ENCODE data around the gene INTS7. TPM values are rescaled to one million over a fixed set of nuclear protein-coding genes. Genes with fewer than 3 reads are reported as not detected.
"Not testable (repeated sequence)": the region's sequence is repeated elsewhere in the genome, so short reads cannot be mapped to it uniquely, and the experiment has no call there.

The INTS7 gene
- total and polyA plus RNA-seq, 5 donors from 2014 or later: 15.8 to 20.5 (median 16.7) TPM

DNA sequence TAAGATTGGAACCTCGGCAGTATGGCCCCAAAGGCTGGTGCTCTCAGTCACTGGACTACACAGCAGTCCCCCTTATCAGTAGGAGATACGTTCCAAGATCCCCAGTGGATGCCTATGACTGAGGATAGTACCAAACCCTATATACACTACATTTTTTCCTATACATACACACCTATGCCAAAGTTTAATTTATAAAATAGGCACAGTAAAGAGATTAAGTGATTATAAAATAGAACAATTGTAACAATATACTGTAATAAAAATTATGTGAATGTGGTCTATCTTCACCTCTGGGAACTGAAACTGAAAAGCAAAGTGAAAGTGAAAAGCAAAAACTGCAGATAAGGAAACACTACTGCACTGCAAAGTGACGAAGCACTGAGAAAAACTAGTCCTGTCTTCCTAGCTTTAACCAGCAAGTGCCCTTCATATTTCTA is 96.8 kb downstream of the INTS7 start:
- peaks cover 5% of the 10 kb centered on the region for H3K36me3 ChIP-seq (ENCODE audit: control insufficient read depth, insufficient read depth, low read length)
- H3K9me3 ChIP-seq (ENCODE audit: control insufficient read depth in 2 of 2, low read length in 2 of 2): no peaks in the 10 kb centered on the region
- peaks cover 16% of the 10 kb centered on the region for H3K4me1 ChIP-seq (ENCODE audit: control insufficient read depth, insufficient read depth, low read length, poor library complexity, severe bottlenecking)
- peak; percentile 56 to 61 for ATAC-seq (ENCODE audit: low read depth in 2 of 2)
- peak overlapping the region; percentile 81 for H3K4me3 ChIP-seq (ENCODE audit: low read depth, low read length)
- peaks cover 12 to 47% (median 25%) of the 10 kb centered on the region in 4 donors for H3K4me1 Mint-ChIP-seq
- no peaks in the 10 kb centered on the region for H3K27me3 Mint-ChIP-seq
- H3K27ac Mint-ChIP-seq: peak overlapping the region; percentile 24 to 81 (median 80)
- DNase-seq: peak in 2 of 3 donors; percentile 13 to 72
- peak overlapping the region; percentile 31 for H3K27ac ChIP-seq (ENCODE audit: insufficient read depth, low read length, poor library complexity, severe bottlenecking)
- no peaks in the 10 kb centered on the region for H3K9me3 Mint-ChIP-seq
- H3K27me3 ChIP-seq (ENCODE audit: control insufficient read depth, insufficient read depth, low read length): no peaks in the 10 kb centered on the region
- H3K36me3 Mint-ChIP-seq: peaks cover 13% of the 10 kb centered on the region
- H3K4me3 Mint-ChIP-seq: peak overlapping the region; percentile 49 to 73 (median 60)

DNA sequence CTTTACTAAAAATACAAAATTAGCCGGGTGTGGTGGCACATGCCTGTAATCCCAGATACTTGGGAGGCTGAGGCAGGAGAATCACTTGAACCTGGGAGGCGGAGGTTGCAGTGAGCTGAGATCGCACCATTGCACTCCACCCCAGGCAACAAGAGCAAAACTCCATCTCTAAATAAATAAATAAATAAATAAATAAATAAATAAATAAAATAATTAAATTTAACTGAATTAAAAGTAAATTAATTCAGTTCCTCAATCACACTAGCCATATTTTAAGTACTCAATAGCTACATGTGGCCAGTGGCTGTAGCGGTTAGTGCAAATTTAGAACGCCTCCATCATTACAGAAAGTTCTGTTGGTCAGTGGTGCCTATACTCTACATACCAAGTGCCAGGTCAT is 97.9 kb downstream of the INTS7 start:
- H3K9me3 Mint-ChIP-seq; H3K9me3 ChIP-seq (ENCODE audit: control insufficient read depth in 2 of 2, low read length in 2 of 2); DNase-seq; H3K4me3 Mint-ChIP-seq; H3K27ac Mint-ChIP-seq; H3K36me3 ChIP-seq (ENCODE audit: control insufficient read depth, insufficient read depth, low read length); H3K27ac ChIP-seq (ENCODE audit: insufficient read depth, low read length, poor library complexity, severe bottlenecking); H3K27me3 Mint-ChIP-seq; H3K27me3 ChIP-seq (ENCODE audit: control insufficient read depth, insufficient read depth, low read length); ATAC-seq (ENCODE audit: low read depth in 2 of 2); H3K4me3 ChIP-seq (ENCODE audit: low read depth, low read length): not testable (repeated sequence)
- peaks cover 11% of the 10 kb centered on the region for H3K36me3 Mint-ChIP-seq
- peaks cover 12 to 47% (median 25%) of the 10 kb centered on the region in 4 donors for H3K4me1 Mint-ChIP-seq
- peaks cover 16% of the 10 kb centered on the region for H3K4me1 ChIP-seq (ENCODE audit: control insufficient read depth, insufficient read depth, low read length, poor library complexity, severe bottlenecking)

DNA sequence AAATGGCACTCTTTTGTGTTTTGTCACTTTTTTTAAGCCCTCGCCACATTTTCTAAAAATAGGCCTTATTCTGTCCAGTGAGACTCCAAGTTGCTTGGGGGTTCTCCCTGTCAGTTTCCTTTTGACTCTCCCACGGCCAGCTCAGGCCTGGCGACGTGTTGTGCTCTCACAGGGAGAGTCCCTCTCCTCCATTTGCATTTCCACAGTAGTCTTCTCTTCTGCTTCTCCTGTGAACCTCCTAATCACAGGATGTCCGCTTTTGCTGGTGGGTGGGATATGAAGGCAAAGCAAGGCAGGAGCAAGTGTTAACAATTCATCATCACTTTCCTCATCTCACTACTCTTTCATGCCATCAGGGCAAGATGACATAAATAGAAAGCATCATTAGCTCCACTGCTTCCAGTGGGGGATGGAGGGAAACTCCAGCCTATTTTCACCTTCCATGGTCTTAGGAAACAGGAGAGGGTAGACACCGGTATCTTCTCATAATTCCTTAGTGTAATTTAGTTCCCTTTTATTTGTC is 99.8 kb downstream of the INTS7 start:
- peaks cover 16% of the 10 kb centered on the region for H3K4me1 ChIP-seq (ENCODE audit: control insufficient read depth, insufficient read depth, low read length, poor library complexity, severe bottlenecking)
- H3K27ac Mint-ChIP-seq: peak overlapping the region in 2 of 3 donors; percentile 40 to 73
- H3K27me3 ChIP-seq (ENCODE audit: control insufficient read depth, insufficient read depth, low read length): no peaks in the 10 kb centered on the region
- peak in 1 of 3 donors; percentile 53 for DNase-seq
- no peaks in the 10 kb centered on the region for H3K9me3 ChIP-seq (ENCODE audit: control insufficient read depth in 2 of 2, low read length in 2 of 2)
- ATAC-seq (ENCODE audit: low read depth in 2 of 2): no peak
- peak overlapping the region in 1 of 4 donors; percentile 47 for H3K4me3 Mint-ChIP-seq
- H3K27ac ChIP-seq (ENCODE audit: insufficient read depth, low read length, poor library complexity, severe bottlenecking): no peak overlapping the region
- no peak overlapping the region for H3K4me3 ChIP-seq (ENCODE audit: low read depth, low read length)
- H3K36me3 ChIP-seq (ENCODE audit: control insufficient read depth, insufficient read depth, low read length): no peaks in the 10 kb centered on the region
- H3K4me1 Mint-ChIP-seq: peaks cover 12 to 44% (median 22%) of the 10 kb centered on the region in 4 donors
- no peaks in the 10 kb centered on the region for H3K9me3 Mint-ChIP-seq
- H3K27me3 Mint-ChIP-seq: no peaks in the 10 kb centered on the region
- H3K36me3 Mint-ChIP-seq: no peaks in the 10 kb centered on the region

GRCh38 chr1:211933946-211934714 is 101.2 kb downstream of the INTS7 start:
- Histone ChIP-seq H3K4me3 (ENCODE audit: low read depth, low read length) (no peak overlapping the region), H3K4me1 (ENCODE audit: control insufficient read depth, insufficient read depth, low read length, poor library complexity, severe bottlenecking) (peaks cover 14% of the 10 kb centered on the region), H3K27ac (ENCODE audit: insufficient read depth, low read length, poor library complexity, severe bottlenecking) (no peak overlapping the region), H3K36me3 (ENCODE audit: control insufficient read depth, insufficient read depth, low read length) (no peaks in the 10 kb centered on the region), H3K9me3 (ENCODE audit: control insufficient read depth in 2 of 2, low read length in 2 of 2) (no peaks in the 10 kb centered on the region), H3K27me3 (ENCODE audit: control insufficient read depth, insufficient read depth, low read length) (no peaks in the 10 kb centered on the region)
- Mint-ChIP-seq H3K27me3 (peaks cover 7% of the 10 kb centered on the region), H3K27ac (no peak overlapping the region), H3K9me3 (no peaks in the 10 kb centered on the region), H3K36me3 (no peaks in the 10 kb centered on the region), H3K4me1 (peaks cover 12 to 31% (median 18%) of the 10 kb centered on the region in 4 donors), H3K4me3 (no peak overlapping the region)
- DNase-seq (no peak), ATAC-seq (ENCODE audit: low read depth in 2 of 2) (no peak)

DNA sequence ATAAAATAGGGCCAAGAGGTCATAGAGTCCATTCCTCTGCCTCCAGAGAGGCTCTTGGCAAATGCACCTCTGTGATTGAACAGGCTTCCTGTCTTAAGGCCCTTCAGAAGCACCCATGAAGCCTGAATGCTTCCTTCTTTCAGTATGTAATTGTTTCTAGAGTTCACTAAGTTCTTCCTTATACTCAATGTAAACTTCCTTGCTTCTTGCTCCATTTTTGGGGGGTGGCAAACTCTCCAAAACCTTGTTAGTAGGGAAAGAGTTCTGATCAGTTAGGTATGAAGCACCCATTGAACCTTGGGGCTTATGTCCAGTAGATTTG is 102.5 kb downstream of the INTS7 start:
- H3K36me3 Mint-ChIP-seq: no peaks in the 10 kb centered on the region
- H3K9me3 ChIP-seq (ENCODE audit: control insufficient read depth in 2 of 2, low read length in 2 of 2): no peaks in the 10 kb centered on the region
- H3K9me3 Mint-ChIP-seq: no peaks in the 10 kb centered on the region
- peaks cover 5% of the 10 kb centered on the region for H3K4me1 ChIP-seq (ENCODE audit: control insufficient read depth, insufficient read depth, low read length, poor library complexity, severe bottlenecking)
- ATAC-seq (ENCODE audit: low read depth in 2 of 2) (no peak), DNase-seq (no peak)
- no peak overlapping the region for H3K4me3 Mint-ChIP-seq
- no peak overlapping the region for H3K4me3 ChIP-seq (ENCODE audit: low read depth, low read length)
- H3K27ac Mint-ChIP-seq: no peak overlapping the region
- H3K27me3 Mint-ChIP-seq: peaks cover 11% of the 10 kb centered on the region
- no peaks in the 10 kb centered on the region for H3K27me3 ChIP-seq (ENCODE audit: control insufficient read depth, insufficient read depth, low read length)
- H3K36me3 ChIP-seq (ENCODE audit: control insufficient read depth, insufficient read depth, low read length): no peaks in the 10 kb centered on the region
- H3K27ac ChIP-seq (ENCODE audit: insufficient read depth, low read length, poor library complexity, severe bottlenecking): no peak overlapping the region
- peaks cover 1 to 18% (median 7%) of the 10 kb centered on the region in 4 donors for H3K4me1 Mint-ChIP-seq

DNA sequence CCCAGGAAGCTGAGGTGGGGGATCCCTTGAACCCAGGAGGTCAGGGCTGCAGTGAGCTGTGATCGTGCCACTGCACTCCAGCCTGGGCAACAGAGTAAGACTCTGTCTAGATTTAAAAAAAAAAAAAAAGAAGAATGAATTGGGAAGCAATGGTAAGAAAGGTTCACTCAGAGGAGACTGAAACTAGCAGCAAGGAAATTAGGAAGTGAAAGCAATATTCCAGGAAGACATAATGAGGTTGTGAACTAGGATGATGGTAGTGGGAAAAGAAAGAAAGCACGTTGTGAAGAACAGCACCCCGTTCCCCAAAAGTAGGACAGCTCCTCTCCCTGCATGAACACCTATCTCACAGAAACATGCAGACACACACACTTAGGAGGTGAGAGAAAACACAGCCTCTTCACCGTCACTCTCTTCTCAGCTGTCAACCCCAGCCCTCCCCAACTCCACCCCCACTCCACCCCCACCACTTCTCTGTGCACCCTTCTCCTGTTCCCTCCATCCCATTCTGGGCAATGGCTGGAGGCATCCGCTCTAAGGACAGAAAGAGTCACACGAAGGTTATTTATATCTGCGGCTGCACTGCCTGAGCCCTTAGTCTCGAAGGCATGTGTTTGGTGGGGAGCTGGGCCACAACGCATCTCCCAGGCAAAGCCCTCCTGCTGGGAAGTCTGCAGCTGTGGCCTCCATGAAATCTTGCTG is 103.0 kb downstream of the INTS7 start:
- Histone ChIP-seq H3K4me1 (ENCODE audit: control insufficient read depth, insufficient read depth, low read length, poor library complexity, severe bottlenecking) (peaks cover 5% of the 10 kb centered on the region), H3K27ac (ENCODE audit: insufficient read depth, low read length, poor library complexity, severe bottlenecking) (no peak overlapping the region), H3K9me3 (ENCODE audit: control insufficient read depth in 2 of 2, low read length in 2 of 2) (no peaks in the 10 kb centered on the region), H3K4me3 (ENCODE audit: low read depth, low read length) (no peak overlapping the region), H3K27me3 (ENCODE audit: control insufficient read depth, insufficient read depth, low read length) (no peaks in the 10 kb centered on the region), H3K36me3 (ENCODE audit: control insufficient read depth, insufficient read depth, low read length) (no peaks in the 10 kb centered on the region)
- H3K27me3 Mint-ChIP-seq: peaks cover 14% of the 10 kb centered on the region
- H3K27ac Mint-ChIP-seq: no peak overlapping the region
- H3K4me1 Mint-ChIP-seq: peaks cover 0 to 15% (median 5%) of the 10 kb centered on the region in 4 donors
- DNase-seq: no peak
- ATAC-seq (ENCODE audit: low read depth in 2 of 2): no peak
- no peaks in the 10 kb centered on the region for H3K36me3 Mint-ChIP-seq
- no peak overlapping the region for H3K4me3 Mint-ChIP-seq
- peaks cover 0 to 1% (median 0%) of the 10 kb centered on the region in 7 donors for H3K9me3 Mint-ChIP-seq

DNA sequence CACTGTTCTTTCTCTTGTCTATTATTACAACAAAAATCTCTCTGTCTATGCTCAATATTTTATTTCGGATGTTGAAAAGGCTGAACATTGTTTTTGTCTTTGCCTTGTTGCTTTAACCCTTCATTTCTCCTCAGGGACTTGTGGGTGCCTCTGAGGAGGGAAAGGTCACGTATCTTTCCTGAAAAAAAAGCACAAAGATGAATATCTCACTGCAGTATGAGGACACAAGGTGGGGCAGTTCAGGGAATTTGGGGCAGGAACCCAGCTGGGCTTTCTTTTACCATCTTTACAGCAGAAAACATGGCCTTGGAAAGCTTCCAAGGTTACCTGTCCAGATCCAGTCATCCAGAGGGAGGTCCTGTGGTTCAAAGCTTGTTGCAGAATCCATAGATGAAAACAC is 105.7 kb downstream of the INTS7 start:
- H3K36me3 Mint-ChIP-seq: no peaks in the 10 kb centered on the region

More for the DNA sequence above, 105.7 kb downstream of the INTS7 start:
- Mint-ChIP-seq H3K4me1 (peaks cover 0 to 5% (median 2%) of the 10 kb centered on the region in 4 donors), H3K9me3 (peaks cover 0 to 1% (median 0%) of the 10 kb centered on the region in 7 donors), H3K27me3 (peaks cover 17% of the 10 kb centered on the region), H3K4me3 (no peak overlapping the region), H3K27ac (no peak overlapping the region)
- DNase-seq (no peak), ATAC-seq (ENCODE audit: low read depth in 2 of 2) (no peak)
- no peak overlapping the region for H3K27ac ChIP-seq (ENCODE audit: insufficient read depth, low read length, poor library complexity, severe bottlenecking)
- no peak overlapping the region for H3K4me3 ChIP-seq (ENCODE audit: low read depth, low read length)
- no peaks in the 10 kb centered on the region for H3K9me3 ChIP-seq (ENCODE audit: control insufficient read depth in 2 of 2, low read length in 2 of 2)
- H3K27me3 ChIP-seq (ENCODE audit: control insufficient read depth, insufficient read depth, low read length): no peaks in the 10 kb centered on the region
- H3K4me1 ChIP-seq (ENCODE audit: control insufficient read depth, insufficient read depth, low read length, poor library complexity, severe bottlenecking): no peaks in the 10 kb centered on the region
- no peaks in the 10 kb centered on the region for H3K36me3 ChIP-seq (ENCODE audit: control insufficient read depth, insufficient read depth, low read length)

Measured in CD4-positive, CD25-positive, alpha-beta regulatory T cell (primary cell).